Left kidney (tissue), 2 donors: ENCODE measurements around the gene SERINC5. TPM values are rescaled to one million over a fixed set of nuclear protein-coding genes. Genes with fewer than 3 reads are reported as not detected.

Experiments
- DNase-seq: peaks from one replicate; pipeline ENCODE4 v3.0.0-alpha.2; 2013
- polyA plus RNA-seq: library from polyadenylated mRNA; unstranded; fragments of 120-200 nt; gene quantifications from one replicate; pipeline ENCODE4 v1.2.1, GENCODE V29; 2013; ENCODE audit not compliant: insufficient read length

The SERINC5 gene
- polyA plus RNA-seq, 1 donor = 58.5 TPM

DNA sequence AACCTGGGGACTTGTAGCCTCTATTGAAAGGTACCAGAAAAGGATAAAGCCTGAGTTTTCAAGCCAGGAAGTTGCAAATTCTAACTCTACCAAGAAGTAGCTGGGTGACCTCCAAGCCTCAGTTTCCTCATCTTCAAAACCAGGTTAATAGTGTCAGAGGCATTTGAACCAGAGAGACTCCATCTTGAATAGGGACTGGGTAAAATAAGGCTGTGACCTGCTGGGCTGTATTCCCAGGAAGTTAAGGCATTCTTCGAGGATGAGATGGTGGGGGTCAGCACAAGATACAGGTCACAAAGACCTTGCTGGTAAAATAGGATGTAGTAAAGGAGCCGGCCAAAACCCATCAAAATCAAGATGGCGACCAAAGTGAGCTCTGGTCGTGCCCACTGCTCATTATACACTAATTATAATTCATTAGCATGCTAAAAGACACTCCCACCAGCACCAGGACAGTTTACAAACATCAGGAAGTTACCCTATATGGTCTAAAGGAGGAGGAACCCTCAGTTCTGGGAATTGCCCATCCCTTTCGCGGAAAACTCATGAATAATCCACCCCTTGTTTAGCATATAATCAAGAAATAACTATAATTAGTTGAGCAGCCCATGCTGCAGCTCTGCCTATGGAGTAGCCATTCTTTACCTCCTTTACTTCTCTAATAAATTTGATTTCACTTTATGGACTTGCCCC, 3.8 kb upstream of the SERINC5 start:
- no peak for DNase-seq

DNA sequence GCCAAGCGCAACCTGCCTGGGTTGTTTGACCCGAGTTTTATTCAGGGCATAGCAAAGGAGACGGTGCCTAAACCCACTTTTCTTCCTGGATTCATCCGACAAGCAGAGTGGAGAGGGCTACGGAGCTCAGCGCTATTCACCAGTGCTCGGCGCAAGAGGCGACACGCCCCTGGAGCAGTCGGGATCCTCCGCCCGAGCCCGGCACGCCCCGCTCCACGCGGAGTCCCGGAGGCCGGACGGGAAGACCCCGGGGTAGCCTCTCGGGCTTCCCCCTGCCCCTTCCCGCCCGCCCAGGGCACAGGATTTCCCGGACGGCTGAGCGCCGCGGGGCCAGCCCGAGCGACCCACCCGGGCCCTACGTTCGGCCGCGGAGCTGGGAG, 427 bp downstream of the SERINC5 start:
- no peak for DNase-seq

DNA sequence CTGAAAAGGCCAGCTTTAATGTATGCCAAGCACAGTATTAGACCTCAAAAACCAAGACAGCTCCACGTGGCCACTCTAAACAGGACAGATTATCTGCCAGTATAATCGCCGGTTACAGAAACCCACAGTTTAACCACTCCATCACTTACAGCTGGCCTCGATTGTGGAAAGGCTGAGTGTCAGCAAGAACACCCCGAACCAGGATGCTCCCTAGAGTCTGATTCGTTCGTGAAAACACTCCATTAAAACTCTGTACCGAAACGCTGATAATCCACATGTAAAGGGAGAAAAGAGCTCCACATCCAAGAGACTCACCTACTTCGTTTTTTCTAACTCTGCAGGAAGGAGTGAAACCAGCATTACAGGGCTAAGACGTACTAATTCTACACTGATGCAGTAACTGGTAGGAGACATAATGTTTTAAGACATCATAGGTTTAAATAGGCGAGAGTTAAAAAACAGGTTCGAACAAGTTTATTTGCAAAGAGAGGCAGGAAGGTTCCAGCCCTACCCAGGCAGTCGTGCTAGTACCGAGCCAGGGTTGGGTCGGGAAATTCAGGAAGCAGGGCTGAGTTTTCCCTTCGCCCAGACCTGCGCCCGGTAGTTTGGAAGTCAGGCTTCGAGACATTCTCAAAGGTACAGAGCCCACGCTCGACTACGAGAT, 949 bp downstream of the SERINC5 start:
- no peak for DNase-seq

DNA sequence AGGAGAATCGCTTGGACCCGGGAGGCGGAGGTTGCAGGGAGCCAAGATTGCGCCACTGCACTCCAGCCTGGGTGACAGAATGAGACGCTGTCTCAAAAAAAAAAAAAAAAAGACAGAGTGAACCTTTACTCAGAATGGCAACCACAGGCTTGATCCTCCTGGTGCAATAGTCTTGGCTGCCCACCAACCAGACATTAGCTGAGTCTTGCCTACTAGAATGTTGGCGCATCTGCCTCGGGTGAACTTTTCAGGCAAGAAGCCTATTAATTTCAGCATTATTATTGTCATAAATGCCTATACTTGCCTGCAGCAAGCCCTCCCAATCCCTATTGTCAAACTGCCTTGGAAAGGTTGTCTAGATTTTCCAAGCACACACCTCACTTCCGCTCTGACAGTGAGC, 4.2 kb downstream of the SERINC5 start:
- no peak for DNase-seq

DNA sequence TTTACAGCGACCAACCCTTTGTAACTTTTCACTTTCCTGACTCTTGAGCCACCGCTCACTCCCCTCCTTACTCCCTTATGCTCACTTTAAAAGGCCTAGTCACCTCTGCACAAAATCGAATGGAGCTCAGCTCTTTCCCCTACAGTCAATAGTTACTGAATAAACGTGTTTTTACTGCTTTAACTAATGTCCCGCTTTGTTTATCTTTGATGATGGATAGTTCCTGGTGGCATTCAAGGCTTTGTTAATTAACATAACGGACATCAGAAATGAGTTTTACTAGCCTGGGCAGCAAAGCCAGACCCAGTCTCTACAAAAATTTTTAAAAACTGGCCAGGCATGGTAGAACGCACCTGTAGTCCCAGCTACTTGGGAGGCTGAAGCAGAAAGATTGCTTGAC, 5.0 kb downstream of the SERINC5 start:
- no peak for DNase-seq

DNA sequence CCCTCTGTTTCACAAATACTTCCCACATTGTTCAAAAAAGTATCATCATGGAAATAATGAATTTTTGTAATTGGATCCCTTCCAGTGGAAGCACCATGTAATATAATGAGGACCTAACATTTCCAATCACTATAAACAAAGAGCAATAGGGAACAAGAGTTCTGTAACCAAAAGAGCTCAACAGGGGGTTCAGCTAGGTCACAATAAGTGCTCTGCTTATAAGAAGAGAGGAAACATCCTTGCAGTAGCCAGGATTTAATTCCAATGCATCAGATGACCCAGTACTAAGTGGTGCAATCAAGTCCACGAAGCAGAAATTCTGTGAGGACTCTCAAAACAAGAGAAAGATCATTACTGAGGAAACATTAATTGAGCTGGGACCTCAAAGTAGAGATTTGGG, 5.9 kb downstream of the SERINC5 start:
- no peak for DNase-seq

DNA sequence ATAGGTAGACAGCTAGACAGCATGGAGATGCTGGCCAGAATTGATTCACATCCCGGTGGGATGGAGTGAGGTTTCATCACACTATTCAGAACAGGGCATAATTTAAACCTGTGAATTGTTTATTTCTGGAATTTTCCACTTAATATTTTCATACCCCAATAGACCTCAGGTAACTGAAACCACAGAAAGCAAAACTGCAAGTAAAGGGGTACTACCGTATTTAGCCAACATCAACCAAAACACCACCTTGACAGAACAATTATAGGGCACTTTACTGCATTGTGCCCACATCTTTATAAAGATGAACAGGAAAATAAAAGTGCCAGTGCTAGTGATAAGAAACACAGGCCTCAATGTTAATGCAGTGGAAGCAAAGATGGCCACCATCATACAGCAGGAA, 7.5 kb downstream of the SERINC5 start:
- no peak for DNase-seq

DNA sequence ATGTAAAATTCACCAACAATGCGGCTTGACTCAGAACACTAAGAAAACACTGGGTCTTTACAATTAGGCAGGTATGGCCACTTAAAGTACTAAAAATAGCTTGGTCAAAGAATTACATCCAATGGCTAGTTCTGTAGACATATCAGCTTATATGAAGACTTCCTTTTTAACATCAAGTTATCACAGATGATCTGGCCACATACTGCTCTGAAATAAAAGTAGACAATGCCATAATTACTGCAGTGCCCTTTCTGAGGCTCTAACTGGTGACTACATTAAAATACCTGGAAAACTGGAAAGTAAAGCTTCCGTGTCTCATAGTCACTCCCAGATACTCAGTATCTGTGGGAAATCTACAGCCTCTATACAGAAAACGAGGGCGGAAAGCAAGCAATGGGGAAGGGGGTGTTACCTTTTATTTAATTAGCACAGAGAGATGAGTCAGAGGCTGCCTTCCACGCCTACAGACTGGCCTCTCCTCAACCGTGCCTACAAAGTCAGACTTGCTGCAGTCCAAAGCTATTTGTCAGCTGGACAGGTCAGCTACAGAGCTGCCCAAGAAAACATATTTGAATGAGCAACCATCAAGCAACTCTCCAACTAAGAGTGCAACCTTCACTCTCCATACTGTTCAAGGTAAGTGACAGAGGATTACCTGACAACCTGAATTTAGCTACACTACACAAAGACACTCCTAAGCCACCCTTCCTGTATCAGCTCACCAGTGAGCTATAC, 8.7 kb downstream of the SERINC5 start:
- DNase-seq = peak; percentile 53

DNA sequence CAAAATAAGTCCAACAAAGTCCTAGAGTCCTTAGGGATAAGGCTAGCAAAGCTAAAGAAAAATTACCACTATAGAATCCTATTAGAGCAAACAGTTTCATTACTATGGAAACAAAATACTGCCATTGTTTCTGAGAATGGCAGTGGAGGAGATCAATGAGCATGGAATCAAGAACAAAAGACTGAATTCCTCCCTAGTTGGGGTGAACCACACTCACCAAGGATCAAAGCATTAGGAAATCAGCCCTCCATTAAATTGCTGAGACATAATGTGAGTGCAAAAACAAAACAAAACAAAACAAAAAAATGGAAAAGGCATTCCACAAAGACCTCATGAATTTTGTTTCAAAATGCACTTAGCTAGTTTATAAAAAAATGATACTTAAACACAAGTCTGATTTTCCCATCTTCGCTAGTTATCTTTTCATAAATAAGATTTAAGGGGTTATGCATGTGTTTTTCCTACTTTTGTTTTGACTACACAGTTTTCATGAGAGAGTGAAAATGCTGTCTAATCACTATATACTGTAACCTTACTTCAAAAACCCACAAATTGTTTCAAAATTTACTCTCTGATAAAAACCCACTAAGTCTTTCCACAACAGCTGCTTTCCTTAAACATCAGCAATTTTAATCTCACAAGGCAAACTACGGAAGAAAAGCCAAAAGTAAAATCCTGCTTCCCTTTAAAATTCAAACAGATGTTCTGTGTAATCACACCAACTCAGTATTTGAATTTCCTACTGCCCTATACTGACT, 9.7 kb downstream of the SERINC5 start:
- DNase-seq = peak; percentile 53

DNA sequence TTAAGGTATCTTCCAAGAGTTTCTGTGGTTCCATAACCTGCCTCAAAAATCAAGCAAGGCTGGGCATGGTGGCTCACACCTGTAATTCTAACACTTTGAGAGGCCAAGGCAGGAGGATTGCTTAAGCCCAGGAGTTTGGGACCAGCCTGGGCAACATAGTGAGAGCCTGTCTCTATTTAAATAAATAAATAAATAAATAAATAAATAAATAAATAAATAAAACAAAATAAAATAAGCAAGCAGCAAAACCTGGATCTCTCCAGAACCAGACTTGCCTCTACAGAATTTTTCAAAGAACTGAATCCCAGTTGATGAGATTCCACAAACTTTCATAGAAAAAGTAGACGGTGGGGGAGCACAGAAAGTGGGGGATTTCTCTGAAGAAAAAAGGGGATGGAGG, 12.3 kb downstream of the SERINC5 start:
- DNase-seq = no peak

DNA sequence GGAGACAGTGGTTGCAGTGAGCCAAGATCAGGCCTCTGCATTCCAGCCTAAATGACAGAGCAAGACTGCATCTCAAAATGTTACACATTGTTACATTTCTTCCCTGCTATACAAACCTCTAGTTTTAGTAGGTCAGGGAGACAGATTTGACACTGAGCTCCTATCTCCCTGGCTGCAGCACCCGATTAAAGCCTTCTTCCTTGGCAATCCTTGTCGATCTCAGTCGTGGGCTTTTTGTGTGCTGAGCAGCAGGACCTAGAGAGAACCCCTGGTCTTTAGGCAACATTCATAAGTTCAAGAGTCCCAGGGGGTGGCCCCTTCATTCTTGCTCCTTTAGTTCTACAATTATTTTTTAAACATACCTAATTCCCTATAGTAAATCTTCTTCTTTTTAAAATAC, 13.0 kb downstream of the SERINC5 start:
- no peak for DNase-seq

DNA sequence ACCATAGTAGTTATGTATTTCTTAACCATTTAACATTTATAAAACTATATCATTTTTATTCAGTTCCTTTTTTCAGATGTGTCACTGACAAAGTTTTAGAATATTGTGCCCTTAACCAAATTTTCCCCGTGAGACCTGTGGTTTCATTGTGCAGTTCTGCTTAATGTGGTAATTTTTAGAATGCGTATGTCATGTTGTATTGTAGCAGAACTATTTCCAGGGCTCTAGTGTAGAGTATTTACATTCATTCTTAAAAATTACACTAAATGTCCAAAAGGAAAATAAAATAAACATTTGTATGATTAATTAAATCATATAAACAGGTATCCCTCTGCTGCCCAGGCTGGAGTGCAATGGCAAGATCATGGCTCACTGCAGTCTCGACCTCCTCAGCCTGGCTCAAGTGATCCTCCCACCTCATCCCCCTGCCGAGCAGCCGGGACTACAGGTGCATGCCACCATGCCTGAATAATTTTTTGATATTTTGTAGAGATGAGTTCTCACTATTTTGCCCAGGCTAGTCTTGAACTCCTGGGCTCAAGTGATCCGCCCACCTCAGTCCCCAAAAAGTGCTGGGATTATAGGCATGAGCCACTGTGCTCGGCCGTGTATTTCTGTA, 15.4 kb downstream of the SERINC5 start:
- DNase-seq = no peak

DNA sequence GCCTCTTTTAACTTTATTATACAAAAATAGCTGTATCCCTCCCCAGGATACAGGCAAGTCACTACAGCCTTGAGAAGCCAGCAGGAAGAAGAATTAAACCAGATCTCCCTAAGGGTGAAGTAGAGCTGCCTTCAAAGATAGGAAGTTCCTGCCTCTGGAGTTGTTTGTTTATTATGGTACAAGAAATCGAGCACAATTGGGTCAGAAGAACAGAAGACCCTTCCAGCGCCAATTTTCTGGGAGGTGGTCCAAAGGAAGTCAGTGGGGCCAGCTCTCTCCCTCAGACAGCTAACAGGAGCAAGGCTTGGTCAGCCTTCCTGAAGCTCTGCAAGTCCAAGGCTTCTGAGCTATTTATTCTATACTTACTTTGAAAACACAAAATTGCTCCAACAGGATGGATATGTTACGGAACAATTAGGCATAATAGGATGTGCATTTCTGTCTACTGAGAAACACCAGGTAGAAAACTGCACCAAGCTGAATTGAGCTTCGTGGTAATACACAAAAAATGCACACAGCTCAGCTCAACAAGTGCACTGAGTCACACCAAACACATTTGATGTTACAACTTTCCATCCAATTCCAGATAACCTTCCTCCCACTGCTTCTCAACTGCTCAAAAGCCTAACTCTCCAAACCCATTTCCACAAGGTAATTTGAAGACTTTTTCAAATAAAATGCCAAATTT, 16.0 kb downstream of the SERINC5 start:
- no peak for DNase-seq

DNA sequence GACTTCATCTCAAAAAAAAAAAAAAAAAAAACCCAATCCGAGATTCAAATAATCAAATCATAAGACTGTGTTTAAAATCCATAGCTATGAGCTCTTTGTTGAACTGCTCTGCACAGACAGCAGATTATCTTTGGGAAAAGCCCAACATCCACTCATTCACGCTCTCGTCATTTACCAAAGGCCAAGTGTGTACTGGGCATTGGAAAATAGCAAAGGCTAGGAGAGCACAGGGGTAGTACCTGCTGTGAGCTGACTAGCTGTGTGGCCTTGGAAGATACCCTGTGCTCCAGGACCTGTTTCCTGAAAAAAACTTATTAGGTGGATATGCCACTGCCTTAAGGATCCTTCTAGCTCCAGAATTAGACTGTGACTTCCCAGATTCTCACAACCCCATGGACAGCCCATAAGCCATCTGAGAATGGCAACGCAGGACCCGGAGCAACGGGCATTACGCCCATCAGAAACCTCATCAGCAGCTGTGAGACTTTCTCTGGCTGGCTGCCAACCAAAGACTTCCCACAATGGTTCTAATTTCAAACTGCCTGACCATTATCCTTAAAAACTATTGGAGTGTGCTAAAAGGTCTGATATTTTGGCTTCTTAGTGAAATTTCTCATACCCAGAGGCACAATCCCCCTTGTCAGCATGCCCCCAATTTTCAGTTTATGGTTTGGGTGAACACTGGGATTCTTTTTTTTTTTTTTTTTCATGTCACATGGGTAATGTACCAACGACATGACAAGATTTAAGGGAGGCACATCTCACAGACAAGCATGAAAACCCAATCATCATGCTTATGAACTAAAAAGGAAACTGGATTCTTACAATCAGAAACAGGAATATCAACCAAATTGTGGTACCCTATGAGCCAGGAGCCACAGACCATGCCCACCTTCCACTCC, 16.8 kb downstream of the SERINC5 start:
- DNase-seq = peak; percentile 72

DNA sequence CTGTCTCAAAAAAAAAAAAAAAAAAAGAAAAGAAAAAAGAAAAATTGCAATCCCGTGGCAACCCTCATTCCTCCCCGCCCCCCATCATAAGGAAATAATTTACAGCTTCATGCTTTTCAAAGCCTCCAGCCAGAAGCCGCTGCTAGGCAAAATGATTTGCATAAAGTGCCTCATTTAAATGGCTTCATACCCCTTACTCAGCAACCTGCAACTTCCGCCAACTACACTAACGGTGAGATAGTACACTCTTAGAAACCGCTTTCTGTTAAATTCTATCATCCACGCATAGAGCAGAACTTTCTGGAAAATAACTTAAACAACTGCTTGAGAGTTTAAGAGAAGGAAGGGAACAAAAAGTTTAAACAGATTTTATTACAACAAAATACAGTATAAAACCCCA, 17.8 kb downstream of the SERINC5 start:
- no peak for DNase-seq

DNA sequence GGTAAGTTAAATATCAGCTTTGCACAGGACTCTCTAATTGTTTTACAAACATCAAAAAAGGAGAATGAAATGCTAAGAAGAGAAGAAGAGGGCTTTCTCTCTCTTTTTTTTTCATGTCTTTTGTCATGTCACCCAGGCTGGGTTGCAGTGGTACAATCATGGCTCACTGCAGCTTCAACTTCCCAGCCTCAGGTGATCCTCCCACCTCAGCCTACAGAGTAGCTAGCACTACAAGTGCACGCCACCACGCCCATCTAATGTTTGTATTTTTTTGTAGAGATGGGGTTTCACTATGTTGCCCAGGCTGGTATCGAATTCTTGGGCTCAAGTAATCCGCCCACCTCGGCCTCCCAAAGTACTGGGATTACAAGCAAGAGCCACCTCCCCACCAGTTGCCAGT, 18.6 kb downstream of the SERINC5 start:
- DNase-seq = no peak

DNA sequence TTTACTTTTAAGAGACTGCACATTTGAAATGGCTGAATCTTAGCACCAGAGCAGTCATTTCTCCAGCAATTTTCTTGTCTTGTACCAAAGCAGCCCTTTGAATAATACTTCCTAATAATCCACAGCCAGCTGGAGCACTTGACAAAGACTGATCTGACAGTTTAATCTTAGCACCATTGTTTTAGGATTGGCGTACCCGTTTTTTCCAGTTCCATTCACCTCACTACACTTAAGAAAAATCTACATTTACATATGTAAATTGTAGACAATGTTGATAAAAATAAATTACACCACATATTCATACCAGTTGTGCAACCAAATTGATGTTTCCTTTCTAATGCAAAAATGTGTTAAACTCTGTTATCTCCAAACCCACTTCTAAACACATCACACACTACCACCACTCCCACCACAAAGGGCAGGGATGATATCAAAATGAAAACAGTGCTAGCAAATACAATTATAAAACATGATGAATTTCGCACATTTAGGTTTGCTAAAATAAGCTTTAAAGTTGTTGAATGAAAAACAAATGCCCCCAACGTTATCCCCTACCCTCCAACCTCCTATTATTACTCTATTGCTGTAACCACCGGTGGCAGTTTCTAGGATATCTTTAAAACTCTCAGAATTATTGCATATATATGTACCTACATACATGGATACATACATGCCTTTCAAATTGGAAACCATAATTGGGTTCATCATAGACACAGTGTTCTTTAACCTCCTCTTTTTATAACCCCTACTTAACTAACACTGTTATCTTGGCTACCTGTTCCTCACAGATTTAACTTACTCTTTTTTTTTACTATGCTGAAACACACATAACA, 21.5 kb downstream of the SERINC5 start:
- no peak for DNase-seq

DNA sequence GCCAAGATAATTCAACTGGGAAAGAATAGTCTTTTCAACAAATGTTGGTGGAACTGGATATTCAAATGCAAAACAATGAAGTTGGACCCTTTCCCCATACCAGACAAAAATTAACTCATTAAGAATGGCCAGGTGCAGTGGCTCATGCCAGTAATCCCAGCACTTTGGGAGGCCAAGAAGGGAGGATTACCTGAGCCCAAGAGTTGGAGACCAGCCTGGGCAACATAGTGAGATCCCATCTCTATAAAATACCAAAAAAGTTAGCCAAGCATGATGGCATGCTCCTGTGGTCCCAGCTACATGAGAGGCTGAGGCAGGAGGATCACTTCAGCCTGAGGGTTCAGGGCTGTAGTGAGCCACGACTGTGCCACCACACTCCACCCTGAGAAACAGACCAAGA, 24.2 kb downstream of the SERINC5 start:
- no peak for DNase-seq

DNA sequence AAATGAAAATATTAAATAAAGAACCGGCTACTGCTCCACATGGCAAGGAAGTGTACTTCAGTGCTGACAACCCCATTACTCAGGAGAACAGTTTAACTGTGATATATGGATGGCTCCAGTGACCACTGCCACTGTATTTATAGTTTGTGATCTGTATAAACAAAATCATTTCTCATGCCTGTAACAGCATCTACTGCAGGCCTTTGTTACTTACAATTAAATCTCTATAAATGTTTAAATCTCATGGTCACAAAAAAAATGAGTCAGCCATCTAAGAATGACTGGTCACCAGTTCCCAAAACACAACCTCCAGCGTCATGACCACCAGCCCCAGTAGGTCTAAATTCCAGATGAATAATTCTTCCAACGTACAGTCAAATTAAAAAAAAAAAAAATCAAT, 24.6 kb downstream of the SERINC5 start:
- no peak for DNase-seq
